NT2/D1 (cell line): ENCODE results near the gene GLP1R.

Experiments
- SUZ12 ChIP-seq: IDR thresholded peaks from 2 replicates; pipeline ENCODE4 v1.6.1; 2011; ENCODE audit not compliant: insufficient read length, insufficient read depth; ENCODE audit errors: extremely low read depth
- YY1 ChIP-seq: IDR thresholded peaks from 2 replicates; pipeline ENCODE4 v1.6.1; 2011; ENCODE audit not compliant: insufficient read length, insufficient read depth
- ZNF274 ChIP-seq: IDR thresholded peaks from 2 replicates; pipeline ENCODE4 v1.6.1; 2011; ENCODE audit warnings: mild to moderate bottlenecking, low read depth, low read length

GRCh38 chr6:39124114-39124513 lies 75.5 kb downstream of the GLP1R start:
- no peak for TF ChIP-seq ZNF274
- no peak for TF ChIP-seq YY1
- TF ChIP-seq SUZ12 = no peak
